ENCODE results near the gene BAHCC1. TPM values are rescaled to one million over a fixed set of nuclear protein-coding genes. Genes with fewer than 3 reads are reported as not detected.

Gene BAHCC1
- total and polyA plus RNA-seq, 2 of the 8 experiments (the other 6 are each of a cell fraction or from before 2014, with no cell fraction given) = 0.26 to 0.58 TPM

DNA sequence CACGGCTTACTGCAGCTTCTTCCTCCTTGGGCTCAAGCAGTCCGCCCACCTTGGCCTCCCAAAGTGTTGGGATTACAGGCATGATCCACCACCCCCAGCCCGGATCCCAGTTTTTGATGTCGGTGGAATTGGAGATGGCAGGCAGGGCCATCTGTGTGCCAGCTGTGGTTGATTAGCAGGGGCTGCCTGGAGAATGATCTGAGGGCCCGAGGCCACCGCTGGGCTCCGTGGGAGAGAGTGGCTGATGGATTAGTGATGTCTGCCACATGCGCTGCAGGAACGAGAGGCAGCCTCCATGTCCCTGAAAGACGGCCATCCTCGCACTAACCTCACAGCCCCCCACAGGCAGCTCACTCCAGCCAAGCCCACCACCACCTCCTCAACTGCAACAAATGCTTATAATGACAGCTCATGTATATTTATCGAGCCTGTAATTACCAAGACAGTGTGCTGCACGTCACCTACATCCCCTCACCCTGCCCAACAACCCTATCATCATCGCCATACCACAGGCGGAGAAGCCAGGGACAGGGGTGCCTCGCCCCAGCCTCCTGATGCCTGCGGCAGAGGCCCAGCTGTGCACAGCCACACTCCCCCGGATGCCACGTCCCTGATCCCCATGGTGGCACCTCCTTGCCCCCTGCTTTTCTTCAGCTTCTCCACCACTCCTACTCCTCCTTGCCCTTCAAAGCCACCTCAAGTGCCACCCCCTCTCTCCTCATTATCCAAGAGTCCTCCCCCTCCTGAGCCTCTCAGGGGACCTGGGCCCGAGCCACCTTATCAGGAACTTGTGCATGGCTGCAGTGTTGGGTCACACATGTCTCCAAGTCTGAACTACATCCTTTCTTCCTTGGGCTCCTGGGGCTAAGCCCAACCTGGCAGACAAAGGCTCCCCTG, 84.2 kb downstream of the BAHCC1 start (continued):
- TF ChIP-seq CHD7 (IDR thresholded peaks at IDR 0.05; ENCODE audit: insufficient replicate concordance, low read length) (no peak), NRF1 (IDR thresholded peaks at IDR 0.05; ENCODE audit: low read depth, low read length) (no peak), TBP (IDR thresholded peaks at IDR 0.05; ENCODE audit: low read depth, low read length) (no peak), GABPA (IDR thresholded peaks at IDR 0.05; ENCODE audit: borderline replicate concordance, insufficient read depth, low read length) (no peak), HDAC6 (IDR thresholded peaks at IDR 0.05; ENCODE audit: low read depth, low read length) (no peak), CTBP2 (IDR thresholded peaks at IDR 0.05; ENCODE audit: borderline replicate concordance, insufficient read depth, insufficient read length, low read length) (no peak)

All from H1 (cell line).